ENCODE measurements around the gene PRUNE1.

Gene PRUNE1

DNA sequence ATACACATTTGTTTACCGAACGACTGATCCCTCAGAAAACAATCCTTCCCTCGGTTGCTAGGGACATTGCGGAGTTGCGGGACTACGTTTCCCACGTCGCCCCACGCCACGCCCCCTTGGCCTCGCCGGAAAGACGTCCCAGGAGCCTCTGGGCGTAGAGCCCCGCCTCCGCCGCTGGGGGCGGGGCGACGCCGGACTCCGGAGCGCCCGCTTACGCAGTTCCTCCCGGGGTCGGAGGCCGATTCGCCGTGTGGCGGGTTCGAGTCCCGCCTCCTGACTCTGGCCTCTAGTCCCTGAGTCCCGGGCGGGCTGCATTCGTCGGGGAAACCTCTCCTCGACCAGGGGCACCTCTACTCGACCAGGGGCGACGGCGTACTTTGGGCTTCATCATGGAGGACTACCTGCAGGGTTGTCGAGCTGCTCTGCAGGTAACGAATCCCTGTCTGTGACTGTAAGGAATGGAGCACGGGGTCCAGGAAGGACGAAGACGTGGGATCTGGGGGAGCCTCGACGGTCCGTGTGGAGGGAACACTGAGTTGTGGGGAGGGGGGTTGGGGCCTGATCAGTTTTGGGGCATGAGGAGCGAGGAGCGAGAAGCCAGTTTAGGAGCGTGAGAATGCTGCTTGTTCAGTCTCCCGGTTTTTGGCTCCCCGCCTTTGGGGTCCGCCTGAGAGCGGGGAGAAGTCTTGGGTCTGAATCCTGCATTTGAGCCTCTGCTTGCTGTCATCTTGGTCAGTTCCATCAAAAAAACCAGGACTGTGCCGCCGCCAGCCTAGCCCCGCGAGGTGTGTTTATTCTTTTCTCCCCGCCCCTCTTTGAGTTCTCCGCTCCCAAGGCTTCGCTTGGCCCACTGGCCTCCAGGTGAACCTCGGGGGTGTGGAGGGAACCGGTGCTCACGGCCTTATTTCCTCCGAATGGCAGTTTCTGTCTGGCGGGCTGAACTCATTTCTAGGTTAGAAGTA is at the start of gene PRUNE1:
Gene PRUNE1, plus strand, starts transcription at position 206 of the 962 bp plus-strand sequence. Its CDS starts 184 bp downstream, at position 390.
- DNase-seq: peak; percentile 99

DNA sequence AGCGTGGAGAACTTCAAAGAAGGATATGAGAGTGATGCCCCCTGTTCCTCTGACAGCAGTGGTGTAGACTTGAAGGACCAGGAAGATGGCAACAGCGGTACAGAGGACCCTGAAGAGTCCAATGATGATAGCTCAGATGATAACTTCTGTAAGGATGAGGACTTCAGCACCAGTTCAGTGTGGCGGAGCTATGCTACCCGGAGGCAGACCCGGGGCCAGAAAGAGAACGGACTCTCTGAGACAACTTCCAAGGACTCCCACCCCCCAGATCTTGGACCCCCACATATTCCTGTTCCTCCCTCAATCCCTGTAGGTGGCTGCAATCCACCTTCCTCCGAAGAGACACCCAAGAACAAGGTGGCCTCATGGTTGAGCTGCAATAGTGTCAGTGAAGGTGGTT is 47.6 kb upstream of the PRUNE1 start:
- no peak for DNase-seq

GRCh38 chr1:150961756-150962155 is 46.5 kb upstream of the PRUNE1 start:
- no peak for DNase-seq

DNA sequence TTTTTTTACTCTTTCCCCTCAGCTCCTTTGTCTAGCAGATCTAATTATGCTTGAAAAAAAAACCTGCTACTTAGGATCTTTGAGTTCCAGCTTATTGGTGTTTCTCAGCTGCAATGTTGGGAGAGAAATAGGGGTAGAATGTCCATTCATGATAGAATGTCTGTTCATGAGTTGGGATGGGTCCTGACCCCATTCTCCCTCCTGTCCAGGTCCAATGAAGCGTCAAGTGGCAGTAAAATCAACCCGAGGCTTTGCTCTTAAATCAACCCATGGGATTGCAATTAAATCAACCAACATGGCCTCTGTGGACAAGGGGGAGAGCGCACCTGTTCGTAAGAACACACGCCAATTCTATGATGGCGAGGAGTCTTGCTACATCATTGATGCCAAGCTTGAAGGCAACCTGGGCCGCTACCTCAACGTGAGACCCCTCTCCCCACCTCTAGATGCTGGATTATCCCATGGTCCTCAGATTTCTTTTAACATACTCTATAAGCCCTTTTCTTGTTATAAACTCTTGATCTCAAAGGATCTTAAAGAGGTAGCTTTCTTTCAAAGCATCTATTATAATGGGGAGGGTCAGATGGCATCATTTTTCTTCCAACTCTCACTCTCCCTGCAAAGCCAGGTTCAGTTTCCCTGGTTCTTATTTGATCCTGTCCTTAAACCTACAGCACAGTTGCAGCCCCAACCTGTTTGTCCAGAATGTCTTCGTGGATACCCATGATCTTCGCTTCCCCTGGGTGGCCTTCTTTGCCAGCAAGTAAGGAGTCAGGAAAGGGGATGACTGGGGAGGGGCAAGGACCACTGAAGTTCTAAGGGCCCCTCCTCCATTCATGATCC is 44.7 kb upstream of the PRUNE1 start:
- no peak for DNase-seq

DNA sequence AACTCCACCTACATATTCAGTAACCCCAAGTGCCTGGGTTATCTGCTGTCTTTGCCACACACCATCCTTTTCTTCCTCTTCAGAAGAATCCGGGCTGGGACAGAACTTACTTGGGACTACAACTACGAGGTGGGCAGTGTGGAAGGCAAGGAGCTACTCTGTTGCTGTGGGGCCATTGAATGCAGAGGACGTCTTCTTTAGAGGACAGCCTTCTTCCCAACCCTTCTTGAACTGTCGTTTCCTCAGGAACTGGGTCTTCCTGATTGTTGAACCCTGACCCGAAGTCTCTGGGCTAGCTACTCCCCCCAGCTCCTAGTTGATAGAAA is 44.1 kb upstream of the PRUNE1 start:
- no peak for DNase-seq

DNA sequence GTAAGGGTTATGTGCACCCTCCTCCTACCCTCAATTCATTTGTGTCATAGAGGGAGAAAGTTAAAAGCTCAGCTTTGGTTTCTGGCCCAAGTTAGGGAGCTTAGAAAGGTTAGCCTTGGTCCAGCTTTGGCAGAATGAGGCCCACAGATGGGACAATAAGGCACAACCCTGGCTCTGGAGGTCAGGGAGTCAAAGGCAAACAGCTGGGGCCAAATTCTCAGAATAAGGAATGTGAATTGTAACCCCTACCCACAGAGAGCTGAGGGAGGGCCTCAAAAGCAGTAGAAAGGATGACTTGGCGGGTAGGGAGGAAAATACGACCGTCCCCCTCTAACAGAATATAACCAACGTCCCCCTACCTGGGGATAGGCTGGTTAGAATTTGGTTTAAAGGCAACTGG is 42.6 kb upstream of the PRUNE1 start:
- no peak for DNase-seq

- no peak for DNase-seq
Observed at GRCh38 chr1:150966011-150966410, 42.2 kb upstream of the PRUNE1 start.

DNA sequence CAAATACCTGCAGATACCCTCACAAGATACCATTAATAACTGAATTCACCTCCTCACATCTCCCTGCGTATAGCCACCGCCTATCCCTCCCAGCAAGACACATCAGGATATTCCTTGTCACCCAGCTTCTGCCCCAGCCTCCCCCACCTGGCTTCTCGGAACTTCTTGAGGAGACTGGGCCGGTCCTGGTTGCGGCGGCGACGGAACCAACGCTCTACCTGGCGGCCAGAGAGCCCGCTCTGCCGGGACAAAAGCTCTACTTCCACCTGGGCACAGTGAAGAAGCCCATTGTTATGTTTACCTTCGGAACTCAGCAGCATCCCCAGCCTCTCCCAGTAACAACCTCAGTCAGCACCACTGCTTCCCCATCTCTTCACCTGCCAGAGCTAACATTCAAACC is 40.3 kb upstream of the PRUNE1 start:
- no peak for DNase-seq

DNA sequence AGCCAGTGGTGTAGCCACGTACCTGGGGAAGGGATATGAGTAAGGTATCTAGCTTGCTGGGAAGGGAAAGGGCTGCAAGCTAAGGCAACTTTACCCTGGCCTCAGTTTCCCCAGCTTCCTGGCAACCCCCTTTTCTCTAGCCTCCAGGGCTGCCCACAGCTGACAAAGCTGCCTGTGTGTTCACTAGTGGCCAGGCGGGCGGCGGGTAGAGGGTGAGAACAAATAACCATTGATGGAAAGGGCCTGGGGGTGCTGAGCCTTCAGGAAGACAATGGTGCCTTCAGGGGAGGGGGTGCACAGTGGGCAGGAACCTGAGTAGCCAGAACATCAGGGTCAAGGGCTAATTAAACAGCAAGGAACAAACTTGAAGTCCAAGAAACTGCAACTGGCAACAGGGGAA is 39.8 kb upstream of the PRUNE1 start:
- no peak for DNase-seq

GRCh38 chr1:150969626-150970025 is 38.6 kb upstream of the PRUNE1 start:
- no peak for DNase-seq

DNA sequence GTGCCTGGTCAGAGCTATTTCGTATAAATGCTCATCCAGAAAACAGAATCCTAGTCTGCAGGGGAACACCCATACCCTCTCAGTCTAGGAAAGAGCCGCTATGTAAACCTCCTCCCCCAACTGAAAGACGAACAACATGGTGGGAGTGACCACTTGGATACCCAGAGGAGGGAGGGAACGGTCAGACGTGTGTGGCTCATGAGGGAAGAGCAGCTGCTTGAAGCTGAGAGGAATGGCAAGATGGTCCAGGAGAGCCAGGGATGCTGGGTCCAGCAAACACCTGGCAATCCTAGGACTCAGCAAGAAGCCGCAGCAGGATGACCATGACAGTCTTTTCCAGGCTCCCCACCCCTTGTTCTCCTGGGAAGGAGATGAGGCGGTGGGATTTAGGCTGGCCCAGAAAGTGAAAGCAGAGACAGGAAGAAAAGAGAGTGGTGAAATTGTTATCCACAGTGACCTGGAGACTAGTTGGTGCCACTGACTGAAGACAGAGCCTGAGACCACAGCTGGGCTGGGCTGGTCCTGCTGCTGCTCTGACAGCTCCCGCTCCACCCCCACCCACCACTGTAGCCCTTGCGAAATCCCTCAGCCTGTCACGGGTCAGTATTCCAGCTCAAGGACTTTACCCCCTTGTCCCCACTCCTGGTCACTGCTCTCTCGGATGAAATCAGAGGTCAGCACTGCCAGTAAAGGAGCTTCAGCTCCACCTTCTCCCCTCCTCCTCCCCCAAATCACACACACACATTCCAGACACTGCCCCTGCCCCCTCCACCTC is 37.3 kb upstream of the PRUNE1 start:
- DNase-seq: no peak

DNA sequence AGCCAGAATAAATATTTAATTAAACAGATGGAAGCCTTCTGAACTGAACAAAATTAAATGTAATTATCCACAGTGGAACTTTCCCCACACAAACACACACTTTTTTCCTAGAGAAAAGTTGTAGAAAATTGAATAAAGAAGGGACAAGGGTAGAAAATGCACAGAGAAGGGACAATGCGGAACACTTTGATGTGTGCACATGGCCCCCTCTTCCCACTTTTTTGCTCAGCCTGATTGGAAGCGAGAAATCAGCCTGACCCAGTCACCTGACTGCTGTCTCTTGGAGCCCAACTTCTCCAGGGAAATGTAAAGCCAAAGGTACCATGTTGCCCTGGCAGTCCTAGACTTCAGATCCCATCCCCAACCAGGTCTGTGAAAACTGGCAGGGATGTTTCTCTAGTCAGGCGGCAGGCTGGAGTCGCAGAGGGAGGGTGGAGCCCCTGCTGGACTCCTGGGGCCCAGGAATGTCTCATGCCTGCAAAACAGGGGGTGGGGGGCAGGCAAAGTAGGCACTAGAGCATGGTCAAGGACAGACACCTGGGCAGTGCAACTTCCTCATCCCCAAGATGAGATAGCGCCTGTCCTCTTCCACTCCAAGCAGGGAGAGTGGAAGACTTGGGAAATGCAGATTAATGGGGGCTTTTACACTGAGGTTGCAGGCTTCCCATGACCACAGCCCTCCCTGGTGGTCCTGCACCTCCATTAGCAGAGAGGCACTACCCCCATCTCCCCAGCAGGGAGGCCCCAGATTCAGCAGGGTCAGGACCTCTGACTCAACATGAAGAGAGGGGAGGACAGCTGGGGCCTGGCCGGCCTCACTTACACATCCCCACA is 36.4 kb upstream of the PRUNE1 start:
- DNase-seq: no peak

GRCh38 chr1:150972417-150972940 is 35.8 kb upstream of the PRUNE1 start:
- no peak for DNase-seq

DNA sequence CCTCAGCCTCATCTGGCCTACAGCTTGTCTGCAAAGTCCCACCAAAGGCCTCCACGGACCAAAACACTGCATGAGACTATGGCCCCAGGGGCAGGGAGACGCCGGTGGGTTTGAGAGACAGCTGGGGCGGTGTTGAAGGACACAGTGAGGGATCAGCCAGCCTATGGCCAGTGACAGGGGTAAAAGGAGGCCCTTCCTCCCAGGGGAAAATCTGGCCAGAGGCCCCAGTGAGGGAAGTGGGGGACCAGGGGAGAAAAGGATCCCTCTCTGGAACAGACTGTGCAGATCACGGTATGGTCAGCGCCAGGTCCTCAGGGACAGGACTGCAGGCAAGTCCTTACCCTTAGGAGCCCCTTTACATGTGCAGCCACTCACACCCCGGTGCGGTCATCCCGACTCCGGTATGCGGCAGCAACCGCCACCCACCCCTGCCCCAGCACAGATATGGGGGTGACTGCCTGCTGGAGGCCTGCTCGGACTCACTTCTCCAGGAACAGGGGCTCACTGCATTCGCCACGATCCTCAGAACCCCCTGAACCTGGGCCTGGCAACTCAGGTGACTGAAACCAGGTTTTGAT is 34.9 kb upstream of the PRUNE1 start:
- no peak for DNase-seq

- DNase-seq: peak; percentile 67
Observed at GRCh38 chr1:150973836-150974579, 34.2 kb upstream of the PRUNE1 start.

DNA sequence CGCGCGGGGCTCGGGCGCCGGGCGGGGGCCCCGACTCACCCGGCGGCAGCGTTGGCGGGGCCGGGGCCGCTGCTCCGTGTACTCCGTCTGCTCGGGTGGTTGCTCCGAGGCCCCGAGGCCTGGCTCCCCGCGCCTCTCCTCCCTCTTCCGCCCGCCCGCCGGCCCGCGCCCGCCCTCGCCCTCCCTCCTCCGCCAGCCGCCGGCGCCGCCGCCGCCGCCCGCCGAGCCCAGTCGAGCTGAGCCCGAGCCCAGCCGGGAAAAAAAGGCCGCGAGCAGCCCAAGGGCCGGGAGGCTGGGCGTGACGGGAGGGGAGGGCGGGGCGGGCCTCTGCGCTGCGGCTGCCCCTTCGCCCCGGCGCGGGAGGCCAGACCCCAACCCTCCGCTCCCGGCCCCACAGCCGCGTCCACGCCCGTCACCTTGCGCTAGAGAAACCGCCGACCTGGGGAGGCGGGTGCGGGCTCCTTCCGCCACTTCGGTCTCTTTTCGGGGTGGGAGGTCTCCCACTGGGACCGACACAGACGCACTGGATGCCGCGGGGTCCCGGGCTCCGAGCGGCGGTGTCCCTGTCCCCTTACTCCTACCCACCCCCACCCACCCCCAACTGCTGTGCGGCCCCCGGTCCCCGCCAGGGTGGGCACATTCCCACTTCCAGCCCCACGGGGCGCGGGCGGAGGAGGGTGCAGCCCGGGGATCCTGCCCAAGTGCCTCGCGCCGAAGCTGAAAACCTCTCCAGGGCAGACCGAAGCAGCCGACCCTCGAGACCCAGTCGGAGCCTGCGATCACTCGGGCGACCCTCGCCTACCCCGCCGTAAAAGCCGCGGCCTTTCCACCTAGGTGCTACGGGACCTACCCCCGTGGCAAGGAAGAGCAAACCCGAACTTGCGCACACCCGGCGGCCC is 33.4 kb upstream of the PRUNE1 start, which contains the start of gene CERS2:
Gene CERS2, minus strand, starts transcription at position 256 of the 899 bp plus-strand sequence. CDS start 5,745 bp downstream, outside the sequence.
- peak; percentile 93 for DNase-seq

DNA sequence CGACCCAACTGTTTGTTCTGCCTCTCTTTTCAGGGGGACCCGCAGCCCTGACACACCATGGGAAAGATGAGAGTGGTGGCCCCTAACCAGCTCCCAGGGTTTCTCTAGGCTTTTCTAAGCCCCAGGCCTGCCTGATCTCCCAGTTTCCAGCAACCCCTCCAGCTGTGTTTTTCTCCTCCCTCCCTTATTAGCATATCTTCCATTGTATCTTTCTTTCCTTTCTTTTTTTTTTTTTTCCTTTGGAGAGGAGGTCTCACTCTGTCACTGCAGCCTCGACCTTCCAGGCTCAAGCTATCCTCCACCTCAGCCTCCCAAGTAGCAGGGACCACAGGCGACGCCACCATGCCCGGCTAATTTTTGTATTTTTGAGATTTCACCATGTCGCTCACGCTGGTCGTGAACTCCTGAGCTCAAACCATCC is 31.8 kb upstream of the PRUNE1 start:
- peak; percentile 23 for DNase-seq

- peak; percentile 95 for DNase-seq
Observed at GRCh38 chr1:150976879-150977694, 31.2 kb upstream of the PRUNE1 start.
